HG02588 (cell line): ENCODE results near the gene SUPT5H.

ENCODE experiments used
- ATAC-seq: cut with Tn5 transposase; IDR thresholded peaks from one replicate; pipeline ENCODE4 v1.9.1; 2021; ENCODE audit warnings: mild to moderate bottlenecking, moderate library complexity; ENCODE audit not compliant: unreplicated experiment

SUPT5H gene

GRCh38 chr19:39518458-39518857 is 73.1 kb downstream of the SUPT5H start:
- no peak for ATAC-seq

- ATAC-seq, result no peak
These were observed 73.6 kb downstream of the SUPT5H start for GRCh38 chr19:39518975-39519374.

- no peak for ATAC-seq
These were observed 75.4 kb downstream of the SUPT5H start for GRCh38 chr19:39520541-39521484.

GRCh38 chr19:39524495-39524894 is 79.1 kb downstream of the SUPT5H start:
- ATAC-seq, result no peak

- ATAC-seq, result no peak
These were observed 79.8 kb downstream of the SUPT5H start for GRCh38 chr19:39525205-39525604.
